Measurements from ENCODE around the gene NPAS4. TPM values are rescaled to one million over a fixed set of nuclear protein-coding genes. Genes with fewer than 3 reads are reported as not detected.

Gene NPAS4
- total RNA-seq, 1 experiment from 2014 or later: 1.6 TPM

DNA sequence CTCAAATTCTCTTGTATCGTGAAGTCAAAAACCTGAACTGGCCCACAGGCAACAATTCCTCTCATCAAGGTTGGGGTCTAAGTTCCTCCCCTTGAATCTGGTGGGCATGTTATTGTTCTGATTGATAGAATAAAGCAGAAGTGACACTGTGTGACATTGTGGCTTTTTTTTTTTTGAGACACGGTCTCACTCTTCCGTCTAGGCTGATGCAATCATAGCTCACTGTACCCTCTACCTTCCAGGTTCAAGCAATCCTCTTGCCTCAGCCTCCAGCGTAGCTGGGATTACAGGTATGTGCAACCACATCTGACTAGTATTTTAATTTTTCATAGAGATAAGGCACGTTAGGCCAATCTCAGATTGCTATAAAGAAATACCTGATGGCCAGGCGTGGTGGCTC lies 37.0 kb downstream of the NPAS4 start:
- peaks cover 0 to 12% of the 10 kb centered on the region in 2 experiments; a peak in 2 of 4 replicates for H3K4me1 Mint-ChIP-seq
- H3K4me3 Mint-ChIP-seq: no peak overlapping the region
- TF ChIP-seq, protein P1, sequence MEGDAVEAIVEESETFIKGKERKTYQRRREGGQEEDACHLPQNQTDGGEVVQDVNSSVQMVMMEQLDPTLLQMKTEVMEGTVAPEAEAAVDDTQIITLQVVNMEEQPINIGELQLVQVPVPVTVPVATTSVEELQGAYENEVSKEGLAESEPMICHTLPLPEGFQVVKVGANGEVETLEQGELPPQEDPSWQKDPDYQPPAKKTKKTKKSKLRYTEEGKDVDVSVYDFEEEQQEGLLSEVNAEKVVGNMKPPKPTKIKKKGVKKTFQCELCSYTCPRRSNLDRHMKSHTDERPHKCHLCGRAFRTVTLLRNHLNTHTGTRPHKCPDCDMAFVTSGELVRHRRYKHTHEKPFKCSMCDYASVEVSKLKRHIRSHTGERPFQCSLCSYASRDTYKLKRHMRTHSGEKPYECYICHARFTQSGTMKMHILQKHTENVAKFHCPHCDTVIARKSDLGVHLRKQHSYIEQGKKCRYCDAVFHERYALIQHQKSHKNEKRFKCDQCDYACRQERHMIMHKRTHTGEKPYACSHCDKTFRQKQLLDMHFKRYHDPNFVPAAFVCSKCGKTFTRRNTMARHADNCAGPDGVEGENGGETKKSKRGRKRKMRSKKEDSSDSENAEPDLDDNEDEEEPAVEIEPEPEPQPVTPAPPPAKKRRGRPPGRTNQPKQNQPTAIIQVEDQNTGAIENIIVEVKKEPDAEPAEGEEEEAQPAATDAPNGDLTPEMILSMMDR (conservative IDR thresholded peaks at IDR 0.05): no peak
- Histone ChIP-seq H3K79me1 (ENCODE audit: insufficient read depth, low read depth, low read length, poor library complexity, severe bottlenecking) (no peaks in the 10 kb centered on the region), H3K9me3 (ENCODE audit: control insufficient read depth, low read depth, low read length) (no peaks in the 10 kb centered on the region), H3K56ac (ENCODE audit: insufficient read length, low read depth, low read length) (no peak overlapping the region), H3K9ac (ENCODE audit: extremely low read depth, insufficient read length, low read length) (no peak overlapping the region), H4K91ac (ENCODE audit: insufficient read length, low read depth, low read length) (no peak overlapping the region), H3T11ph (ENCODE audit: low read length) (no peak overlapping the region), H2BK120ac (ENCODE audit: low read depth, low read length, poor library complexity, severe bottlenecking) (no peak overlapping the region), H2AK5ac (ENCODE audit: insufficient read length, low read length) (no peak overlapping the region), H3K4me2 (ENCODE audit: insufficient read depth, insufficient read length, low read length) (no peak overlapping the region), H2BK5ac (ENCODE audit: insufficient read length, low read length) (no peak overlapping the region), H3K23ac (ENCODE audit: insufficient read length, low read depth, low read length) (no peak overlapping the region), H3K4me1 (ENCODE audit: insufficient read depth, low read length) (no peaks in the 10 kb centered on the region), H3K79me2 (ENCODE audit: insufficient read depth, low read length) (no peaks in the 10 kb centered on the region), H3K14ac (ENCODE audit: insufficient read depth, low read length) (no peak overlapping the region), H2AFZ (ENCODE audit: low read length) (no peak overlapping the region), H3K4ac (ENCODE audit: low read depth, low read length) (no peak overlapping the region), H4K20me1 (ENCODE audit: control insufficient read depth, insufficient read depth, insufficient read length) (no peaks in the 10 kb centered on the region), H3K23me2 (ENCODE audit: insufficient read length, low read depth, low read length, poor library complexity, severe bottlenecking) (no peaks in the 10 kb centered on the region), H4K8ac (replicated peaks; ENCODE audit: insufficient read length, low read depth, low read length) (no peak overlapping the region), H4K5ac (ENCODE audit: insufficient read length, low read depth, low read length) (no peak overlapping the region), H3K18ac (ENCODE audit: insufficient read length, low read depth, low read length) (no peak overlapping the region), H3K27ac (ENCODE audit: insufficient read length, low read depth, low read length) (no peak overlapping the region), H2BK15ac (ENCODE audit: low read depth, low read length) (no peak overlapping the region), H2BK12ac (ENCODE audit: insufficient read length, low read depth, low read length) (no peak overlapping the region), H3K27me3 (ENCODE audit: insufficient read depth, low read length) (no peaks in the 10 kb centered on the region), H2BK20ac (ENCODE audit: low read depth, low read length, poor library complexity, severe bottlenecking) (no peak overlapping the region)
- H3K9me3 Mint-ChIP-seq: peaks cover 11 to 18% of the 10 kb centered on the region in 2 experiments; a peak in 4 of 5 replicates
- no CpG with 5 or more reads among the region's 6 CpGs for WGBS (ENCODE audit: extremely low coverage, insufficient read length, low lambda C conversion rate)
- H3K27me3 Mint-ChIP-seq (ENCODE audit: low read depth): peaks cover 12% of the 10 kb centered on the region
- peaks cover 0 to 13% (median 5%) of the 10 kb centered on the region in 3 experiments; a peak in 4 of 7 replicates for H3K36me3 Mint-ChIP-seq (ENCODE audit: insufficient read depth in 1 of 3, low read depth in 3 of 3)
- H3K27ac Mint-ChIP-seq: peak overlapping the region in 1 of 3 experiments; percentile 79; a peak in 1 of 7 replicates
- DNase-seq: no peak
